ENCODE data around the gene PAPLN.

PAPLN gene

DNA sequence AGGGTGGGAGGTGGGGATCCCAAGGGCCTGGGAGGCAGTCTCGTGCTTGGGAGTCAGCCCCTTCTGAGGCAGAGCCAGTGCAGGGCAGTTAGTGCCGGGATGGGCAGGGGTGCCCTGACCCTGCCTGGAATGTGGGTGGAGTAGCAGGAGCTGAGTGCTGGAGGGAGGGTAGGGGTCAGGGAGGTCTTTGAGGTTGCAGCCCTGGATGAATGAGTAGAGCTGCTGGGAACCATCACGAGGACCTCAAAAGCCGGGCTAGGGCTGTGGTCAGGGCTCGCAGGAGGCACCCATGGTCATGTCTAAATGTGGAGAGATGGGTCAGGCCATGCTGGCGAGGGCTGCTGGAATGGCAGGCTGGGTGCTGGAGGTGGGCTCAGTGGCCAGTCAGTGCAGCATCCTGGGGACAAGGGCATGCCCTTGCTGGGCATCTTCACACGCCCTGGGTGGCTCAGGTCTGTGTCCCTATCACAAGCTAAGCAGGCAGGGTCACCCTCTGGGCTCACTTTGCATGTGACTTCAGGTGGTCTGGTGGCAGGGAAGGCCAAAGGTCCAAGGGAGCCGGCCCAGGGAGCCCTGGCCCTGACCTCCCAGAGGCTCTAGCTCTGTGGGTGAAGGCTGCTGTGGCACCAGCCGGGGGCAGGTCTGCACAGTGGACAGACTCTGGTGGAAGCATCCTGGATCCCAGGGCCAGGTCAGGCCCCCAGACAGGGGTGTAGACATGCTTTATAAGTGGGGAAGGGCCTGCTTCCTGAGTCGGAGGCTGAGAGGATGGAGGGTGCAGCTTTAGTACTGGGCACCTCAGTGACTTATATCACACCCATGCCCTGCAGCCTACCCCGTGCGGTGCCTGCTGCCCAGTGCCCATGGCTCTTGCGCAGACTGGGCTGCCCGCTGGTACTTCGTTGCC lies 24.5 kb downstream of the PAPLN start:
- Histone ChIP-seq H2AFZ (ENCODE audit: low read depth, low read length) (no peak overlapping the region), H3K9me3 (ENCODE audit: insufficient read depth, low read length) (no peaks in the 10 kb centered on the region), H3K4me3 (ENCODE audit: low read length) (no peak overlapping the region), H3K9ac (ENCODE audit: low read length) (no peak overlapping the region), H3K27me3 (ENCODE audit: low read depth, low read length) (no peaks in the 10 kb centered on the region; the same call in 1 of the 2 replicates), H3K36me3 (replicated peaks; ENCODE audit: low read depth, low read length) (no peaks in the 10 kb centered on the region), H4K20me1 (ENCODE audit: insufficient read depth, low read length) (no peaks in the 10 kb centered on the region), H3K79me2 (ENCODE audit: low read length) (no peaks in the 10 kb centered on the region), H3K27ac (ENCODE audit: low read length) (no peak overlapping the region), H3K4me2 (ENCODE audit: low read length) (no peak overlapping the region), H3K4me1 (ENCODE audit: low read length) (peaks cover 5% of the 10 kb centered on the region)
- TF ChIP-seq, protein P1, sequence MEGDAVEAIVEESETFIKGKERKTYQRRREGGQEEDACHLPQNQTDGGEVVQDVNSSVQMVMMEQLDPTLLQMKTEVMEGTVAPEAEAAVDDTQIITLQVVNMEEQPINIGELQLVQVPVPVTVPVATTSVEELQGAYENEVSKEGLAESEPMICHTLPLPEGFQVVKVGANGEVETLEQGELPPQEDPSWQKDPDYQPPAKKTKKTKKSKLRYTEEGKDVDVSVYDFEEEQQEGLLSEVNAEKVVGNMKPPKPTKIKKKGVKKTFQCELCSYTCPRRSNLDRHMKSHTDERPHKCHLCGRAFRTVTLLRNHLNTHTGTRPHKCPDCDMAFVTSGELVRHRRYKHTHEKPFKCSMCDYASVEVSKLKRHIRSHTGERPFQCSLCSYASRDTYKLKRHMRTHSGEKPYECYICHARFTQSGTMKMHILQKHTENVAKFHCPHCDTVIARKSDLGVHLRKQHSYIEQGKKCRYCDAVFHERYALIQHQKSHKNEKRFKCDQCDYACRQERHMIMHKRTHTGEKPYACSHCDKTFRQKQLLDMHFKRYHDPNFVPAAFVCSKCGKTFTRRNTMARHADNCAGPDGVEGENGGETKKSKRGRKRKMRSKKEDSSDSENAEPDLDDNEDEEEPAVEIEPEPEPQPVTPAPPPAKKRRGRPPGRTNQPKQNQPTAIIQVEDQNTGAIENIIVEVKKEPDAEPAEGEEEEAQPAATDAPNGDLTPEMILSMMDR (IDR thresholded peaks at IDR 0.05; ENCODE audit: low read depth, low read length) = no peak
- no peak for TF ChIP-seq EZH2phosphoT487 (IDR thresholded peaks at IDR 0.05; ENCODE audit: low read depth)

DNA sequence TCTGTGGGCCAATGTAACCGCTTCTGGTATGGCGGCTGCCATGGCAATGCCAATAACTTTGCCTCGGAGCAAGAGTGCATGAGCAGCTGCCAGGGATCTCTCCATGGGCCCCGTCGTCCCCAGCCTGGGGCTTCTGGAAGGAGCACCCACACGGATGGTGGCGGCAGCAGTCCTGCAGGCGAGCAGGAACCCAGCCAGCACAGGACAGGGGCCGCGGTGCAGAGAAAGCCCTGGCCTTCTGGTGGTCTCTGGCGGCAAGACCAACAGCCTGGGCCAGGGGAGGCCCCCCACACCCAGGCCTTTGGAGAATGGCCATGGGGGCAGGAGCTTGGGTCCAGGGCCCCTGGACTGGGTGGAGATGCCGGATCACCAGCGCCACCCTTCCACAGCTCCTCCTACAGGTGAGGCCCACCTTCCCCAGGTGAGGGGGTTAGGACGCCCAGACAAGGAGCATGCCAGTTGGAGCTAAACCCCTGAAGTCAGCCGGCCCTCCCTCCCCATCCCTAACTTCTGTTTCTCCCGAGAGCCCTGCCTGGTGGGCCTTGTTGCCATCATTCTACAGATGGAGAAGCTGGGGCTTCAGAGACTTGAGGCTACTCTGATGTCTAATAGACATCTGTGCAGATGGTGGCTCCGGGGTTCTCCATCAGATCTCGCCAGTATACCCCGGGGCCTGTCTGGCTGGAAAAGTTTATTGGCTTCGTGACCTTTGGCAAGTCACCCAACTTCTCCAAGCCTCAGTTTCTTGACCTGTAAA lies 25.3 kb downstream of the PAPLN start:
- H3K79me2 ChIP-seq (ENCODE audit: low read length) = no peaks in the 10 kb centered on the region
- H3K36me3 ChIP-seq (replicated peaks; ENCODE audit: low read depth, low read length) = no peaks in the 10 kb centered on the region
- H3K9ac ChIP-seq (ENCODE audit: low read length) = no peak overlapping the region
- TF ChIP-seq, protein P1 (IDR thresholded peaks at IDR 0.05; ENCODE audit: low read depth, low read length) = no peak
- TF ChIP-seq EZH2phosphoT487 (IDR thresholded peaks at IDR 0.05; ENCODE audit: low read depth) = no peak
- H3K4me3 ChIP-seq (ENCODE audit: low read length) = no peak overlapping the region
- H3K4me1 ChIP-seq (ENCODE audit: low read length) = peaks cover 5% of the 10 kb centered on the region
- no peaks in the 10 kb centered on the region for H4K20me1 ChIP-seq (ENCODE audit: insufficient read depth, low read length)
- no peak overlapping the region for H3K27ac ChIP-seq (ENCODE audit: low read length)
- H3K27me3 ChIP-seq (ENCODE audit: low read depth, low read length) = no peaks in the 10 kb centered on the region; the same call in 1 of the 2 replicates
- H3K4me2 ChIP-seq (ENCODE audit: low read length) = no peak overlapping the region
- no peak overlapping the region for H2AFZ ChIP-seq (ENCODE audit: low read depth, low read length)
- no peaks in the 10 kb centered on the region for H3K9me3 ChIP-seq (ENCODE audit: insufficient read depth, low read length)

DNA sequence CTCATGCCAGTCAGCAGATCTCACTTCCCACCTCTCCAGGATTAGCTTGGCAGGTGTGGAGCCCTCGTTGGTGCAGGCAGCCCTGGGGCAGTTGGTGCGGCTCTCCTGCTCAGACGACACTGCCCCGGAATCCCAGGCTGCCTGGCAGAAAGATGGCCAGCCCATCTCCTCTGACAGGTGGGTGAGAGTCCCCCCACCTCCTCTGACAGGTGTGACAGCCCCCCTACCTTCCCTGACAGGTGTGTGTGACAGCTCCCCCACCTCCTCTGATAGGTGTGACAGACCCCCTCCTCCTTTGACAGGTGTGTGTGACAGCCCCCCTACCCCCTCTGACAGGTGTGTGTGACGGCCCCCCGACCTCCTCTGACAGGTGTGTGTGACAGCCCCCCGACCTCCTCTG lies 26.3 kb downstream of the PAPLN start:
- Histone ChIP-seq H3K4me3 (ENCODE audit: low read length) (no peak overlapping the region), H2AFZ (ENCODE audit: low read depth, low read length) (no peak overlapping the region), H3K27me3 (ENCODE audit: low read depth, low read length) (no peaks in the 10 kb centered on the region; the same call in 1 of the 2 replicates), H3K4me2 (ENCODE audit: low read length) (no peak overlapping the region), H3K9ac (ENCODE audit: low read length) (no peak overlapping the region), H3K4me1 (ENCODE audit: low read length) (no peaks in the 10 kb centered on the region), H3K79me2 (ENCODE audit: low read length) (no peaks in the 10 kb centered on the region), H4K20me1 (ENCODE audit: insufficient read depth, low read length) (no peaks in the 10 kb centered on the region), H3K27ac (ENCODE audit: low read length) (no peak overlapping the region), H3K36me3 (replicated peaks; ENCODE audit: low read depth, low read length) (no peaks in the 10 kb centered on the region), H3K9me3 (ENCODE audit: insufficient read depth, low read length) (no peaks in the 10 kb centered on the region)
- TF ChIP-seq, protein P1 (IDR thresholded peaks at IDR 0.05; ENCODE audit: low read depth, low read length) = no peak
- no peak for TF ChIP-seq EZH2phosphoT487 (IDR thresholded peaks at IDR 0.05; ENCODE audit: low read depth)
